Hippocampal formation (tissue), 2 donors: ENCODE measurements around the gene DSTN.
"Not testable (repeated sequence)": the region's sequence is repeated elsewhere in the genome, so short reads cannot be mapped to it uniquely, and the experiment has no call there.

Experiments
- DNase-seq, 2 donors: peaks; one replicate each; lab custom pipeline; 2025; lab: John Stamatoyannopoulos, UW

The DSTN gene

GRCh38 chr20:17651129-17651759 is 81.4 kb downstream of the DSTN start:
- no peak for DNase-seq

- no peak for DNase-seq
These were observed 82.0 kb downstream of the DSTN start for GRCh38 chr20:17651760-17652388.

- no peak for DNase-seq
These were observed 82.5 kb downstream of the DSTN start for GRCh38 chr20:17652411-17652810.

GRCh38 chr20:17653835-17654648 is 84.2 kb downstream of the DSTN start:
- DNase-seq, result no peak

- DNase-seq, result no peak
These were observed 84.9 kb downstream of the DSTN start for GRCh38 chr20:17654649-17655285.

GRCh38 chr20:17655286-17655651 is 85.4 kb downstream of the DSTN start:
- DNase-seq, result no peak

- no peak for DNase-seq
These were observed 86.1 kb downstream of the DSTN start for GRCh38 chr20:17655865-17656479.

GRCh38 chr20:17657079-17657825 is 87.4 kb downstream of the DSTN start:
- no peak for DNase-seq

- DNase-seq, result no peak
These were observed 88.2 kb downstream of the DSTN start for GRCh38 chr20:17657898-17658647.

- DNase-seq, result no peak
These were observed 88.7 kb downstream of the DSTN start for GRCh38 chr20:17658648-17658993.

- DNase-seq, result not testable (repeated sequence)
These were observed 89.5 kb downstream of the DSTN start for GRCh38 chr20:17659344-17659743.
